22Rv1 (cell line): ENCODE results near the gene SV2A.

Experiments used
- H3K27ac ChIP-seq: fragments of 450-650 bp; 2 replicates; pipeline ENCODE4 v1.5.1; 2017
- CTCF ChIP-seq: fragments of 450-650 bp; IDR thresholded peaks from 2 replicates; pipeline ENCODE4 v1.5.1; 2017; ENCODE audit warnings: mild to moderate bottlenecking
- ZFX ChIP-seq: fragments of 450-650 bp; IDR thresholded peaks from 2 replicates; pipeline ENCODE4 v1.6.1; 2017; ENCODE audit warnings: antibody characterized with exemption, borderline replicate concordance

SV2A gene

GRCh38 chr1:149937759-149938158 is 20.1 kb upstream of the SV2A start:
- H3K27ac ChIP-seq: peak overlapping the region; percentile 97
- TF ChIP-seq ZFX (no peak), CTCF (no peak)

- peak overlapping the region; percentile 97 for H3K27ac ChIP-seq
- TF ChIP-seq CTCF (0 out of 2 replicates have a peak, but pooled peaks have one; percentile 7), ZFX (no peak)
Measured at GRCh38 chr1:149936992-149937705, 19.5 kb upstream of the SV2A start.

GRCh38 chr1:149936170-149936991 is 18.7 kb upstream of the SV2A start, which contains the start of gene MTMR11:
Gene MTMR11, minus strand, starts transcription at chr1:149936879. Its CDS starts 232 bp downstream, at chr1:149936647.
- peak within 1 kb of the TSS; percentile 97 for H3K27ac ChIP-seq

GRCh38 chr1:149934356-149934755 is 16.7 kb upstream of the SV2A start:
- H3K27ac ChIP-seq: peak overlapping the region; percentile 97
- TF ChIP-seq CTCF: no peak
- TF ChIP-seq ZFX: no peak

More at GRCh38 chr1:149936170-149936991, 18.7 kb upstream of the SV2A start, which contains the start of gene MTMR11:
- no peak for TF ChIP-seq CTCF
- TF ChIP-seq ZFX: no peak

- H3K27ac ChIP-seq: no peak overlapping the region
- TF ChIP-seq CTCF: no peak
- TF ChIP-seq ZFX: no peak
Measured at GRCh38 chr1:149933208-149933607, 15.6 kb upstream of the SV2A start.

- TF ChIP-seq CTCF (no peak), ZFX (no peak)
- H3K27ac ChIP-seq: 0 out of 2 replicates have a peak overlapping the region, but pooled peaks have one; percentile 21
Measured at GRCh38 chr1:149932474-149932873, 14.8 kb upstream of the SV2A start.
